ENCODE results near the gene CLPTM1L.

CLPTM1L gene

GRCh38 chr5:1310118-1310517 lies 34.8 kb downstream of the CLPTM1L start:
- TF ChIP-seq GATA3 (IDR thresholded peaks at IDR 0.05; ENCODE audit: low read depth, low read length) (no peak), GATA2 (IDR thresholded peaks at IDR 0.05; ENCODE audit: low read depth, low read length) (no peak)

- TF ChIP-seq GATA2 (IDR thresholded peaks at IDR 0.05; ENCODE audit: low read depth, low read length) (no peak), GATA3 (IDR thresholded peaks at IDR 0.05; ENCODE audit: low read depth, low read length) (no peak)
Observed at GRCh38 chr5:1304033-1304432, 40.9 kb downstream of the CLPTM1L start.

DNA sequence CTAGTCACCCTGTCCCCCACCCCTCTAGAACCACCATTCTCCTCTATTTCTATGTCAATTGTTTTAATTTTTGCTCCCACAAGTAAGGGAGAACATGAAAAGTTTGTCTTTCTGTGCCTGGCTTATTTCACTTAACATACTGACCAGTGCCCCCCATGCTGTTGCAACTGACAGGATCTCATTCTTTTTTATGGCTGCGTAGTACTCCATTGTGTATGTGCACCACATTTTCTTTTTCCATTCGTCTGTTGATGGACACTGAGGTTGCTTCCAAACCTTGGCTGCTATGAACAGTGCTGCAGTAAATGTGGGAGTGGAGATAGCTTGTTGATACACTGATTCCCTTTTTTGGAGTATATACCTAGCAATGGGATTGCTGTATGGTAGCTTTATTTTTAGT lies 42.6 kb downstream of the CLPTM1L start:
- TF ChIP-seq GATA3 (IDR thresholded peaks at IDR 0.05; ENCODE audit: low read depth, low read length) (no peak), GATA2 (IDR thresholded peaks at IDR 0.05; ENCODE audit: low read depth, low read length) (no peak)

GRCh38 chr5:1300581-1301083 lies 44.3 kb downstream of the CLPTM1L start:
- TF ChIP-seq GATA3 (IDR thresholded peaks at IDR 0.05; ENCODE audit: low read depth, low read length) = no peak
- no peak for TF ChIP-seq GATA2 (IDR thresholded peaks at IDR 0.05; ENCODE audit: low read depth, low read length)

DNA sequence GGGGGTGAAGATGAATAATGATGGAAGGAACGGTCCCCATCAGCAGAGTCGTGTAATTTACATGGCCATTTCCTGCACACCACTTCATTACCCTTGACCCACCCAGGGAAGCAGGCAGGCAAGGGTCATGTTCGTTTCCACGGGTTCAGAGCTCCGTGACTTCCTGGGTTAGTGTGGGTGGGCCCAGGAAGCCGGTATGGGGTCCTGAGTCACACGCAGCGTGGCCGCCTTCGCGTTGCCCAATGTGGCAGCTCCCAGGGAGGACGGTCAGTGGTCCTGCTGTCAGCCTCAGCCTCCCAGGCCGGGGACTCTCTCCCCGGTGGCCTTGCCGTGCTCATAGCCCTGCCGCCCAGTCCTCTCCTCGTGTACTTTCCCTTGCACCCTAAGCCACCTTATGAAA lies 44.9 kb downstream of the CLPTM1L start:
- TF ChIP-seq GATA3 (IDR thresholded peaks at IDR 0.05; ENCODE audit: low read depth, low read length) (no peak), GATA2 (IDR thresholded peaks at IDR 0.05; ENCODE audit: low read depth, low read length) (no peak)

GRCh38 chr5:1299511-1299850 lies 45.4 kb downstream of the CLPTM1L start:
- TF ChIP-seq GATA3 (IDR thresholded peaks at IDR 0.05; ENCODE audit: low read depth, low read length) = no peak
- TF ChIP-seq GATA2 (IDR thresholded peaks at IDR 0.05; ENCODE audit: low read depth, low read length) = no peak

GRCh38 chr5:1298723-1299510 lies 46.0 kb downstream of the CLPTM1L start:
- TF ChIP-seq GATA3 (IDR thresholded peaks at IDR 0.05; ENCODE audit: low read depth, low read length) (no peak), GATA2 (IDR thresholded peaks at IDR 0.05; ENCODE audit: low read depth, low read length) (no peak)

- TF ChIP-seq GATA3 (IDR thresholded peaks at IDR 0.05; ENCODE audit: low read depth, low read length) (no peak), GATA2 (IDR thresholded peaks at IDR 0.05; ENCODE audit: low read depth, low read length) (no peak)
Observed at GRCh38 chr5:1298067-1298551, 46.8 kb downstream of the CLPTM1L start.

GRCh38 chr5:1297243-1297642 lies 47.7 kb downstream of the CLPTM1L start:
- TF ChIP-seq GATA2 (IDR thresholded peaks at IDR 0.05; ENCODE audit: low read depth, low read length) = no peak
- no peak for TF ChIP-seq GATA3 (IDR thresholded peaks at IDR 0.05; ENCODE audit: low read depth, low read length)

- TF ChIP-seq GATA3 (IDR thresholded peaks at IDR 0.05; ENCODE audit: low read depth, low read length) (no peak), GATA2 (IDR thresholded peaks at IDR 0.05; ENCODE audit: low read depth, low read length) (no peak)
Observed at GRCh38 chr5:1295650-1296037, 49.3 kb downstream of the CLPTM1L start.

DNA sequence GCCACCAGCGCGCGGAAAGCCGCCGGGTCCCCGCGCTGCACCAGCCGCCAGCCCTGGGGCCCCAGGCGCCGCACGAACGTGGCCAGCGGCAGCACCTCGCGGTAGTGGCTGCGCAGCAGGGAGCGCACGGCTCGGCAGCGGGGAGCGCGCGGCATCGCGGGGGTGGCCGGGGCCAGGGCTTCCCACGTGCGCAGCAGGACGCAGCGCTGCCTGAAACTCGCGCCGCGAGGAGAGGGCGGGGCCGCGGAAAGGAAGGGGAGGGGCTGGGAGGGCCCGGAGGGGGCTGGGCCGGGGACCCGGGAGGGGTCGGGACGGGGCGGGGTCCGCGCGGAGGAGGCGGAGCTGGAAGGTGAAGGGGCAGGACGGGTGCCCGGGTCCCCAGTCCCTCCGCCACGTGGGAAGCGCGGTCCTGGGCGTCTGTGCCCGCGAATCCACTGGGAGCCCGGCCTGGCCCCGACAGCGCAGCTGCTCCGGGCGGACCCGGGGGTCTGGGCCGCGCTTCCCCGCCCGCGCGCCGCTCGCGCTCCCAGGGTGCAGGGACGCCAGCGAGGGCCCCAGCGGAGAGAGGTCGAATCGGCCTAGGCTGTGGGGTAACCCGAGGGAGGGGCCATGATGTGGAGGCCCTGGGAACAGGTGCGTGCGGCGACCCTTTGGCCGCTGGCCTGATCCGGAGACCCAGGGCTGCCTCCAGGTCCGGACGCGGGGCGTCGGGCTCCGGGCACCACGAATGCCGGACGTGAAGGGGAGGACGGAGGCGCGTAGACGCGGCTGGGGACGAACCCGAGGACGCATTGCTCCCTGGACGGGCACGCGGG lies 49.9 kb downstream of the CLPTM1L start, which contains the start of gene TERT:
Gene TERT (minus strand): TSS at position 234 of the 815 bp plus-strand sequence. CDS start 79 bp downstream, at position 155.
- no peak for TF ChIP-seq GATA3 (IDR thresholded peaks at IDR 0.05; ENCODE audit: low read depth, low read length)
- TF ChIP-seq GATA2 (IDR thresholded peaks at IDR 0.05; ENCODE audit: low read depth, low read length) = no peak

- no peak for TF ChIP-seq GATA3 (IDR thresholded peaks at IDR 0.05; ENCODE audit: low read depth, low read length)
- no peak for TF ChIP-seq GATA2 (IDR thresholded peaks at IDR 0.05; ENCODE audit: low read depth, low read length)
Observed at GRCh38 chr5:1294206-1294834, 50.6 kb downstream of the CLPTM1L start.

- TF ChIP-seq GATA2 (IDR thresholded peaks at IDR 0.05; ENCODE audit: low read depth, low read length) = no peak
- TF ChIP-seq GATA3 (IDR thresholded peaks at IDR 0.05; ENCODE audit: low read depth, low read length) = no peak
Observed at GRCh38 chr5:1293416-1294205, 51.3 kb downstream of the CLPTM1L start.

Measured in SH-SY5Y (cell line).